HUDEP-2 (cell line): Measurements from ENCODE around the gene PRKD1.

Experiments used
- DNase-seq, 76 experiments: peaks; one replicate each; lab custom pipeline; 2025; ENCODE audit not compliant: unreplicated experiment in 76 of 76; lab: John Stamatoyannopoulos, UW

PRKD1 gene

GRCh38 chr14:29687071-29687765, 240.4 kb downstream of the PRKD1 start:
- DNase-seq: no peak

GRCh38 chr14:29684926-29685325, 242.7 kb downstream of the PRKD1 start:
- DNase-seq: no peak

GRCh38 chr14:29682789-29683188, 244.9 kb downstream of the PRKD1 start:
- DNase-seq: no peak

GRCh38 chr14:29681316-29681715, 246.3 kb downstream of the PRKD1 start:
- DNase-seq: no peak

GRCh38 chr14:29674566-29675285, 252.9 kb downstream of the PRKD1 start:
- DNase-seq: no peak

- no peak for DNase-seq
These were observed 254.8 kb downstream of the PRKD1 start for GRCh38 chr14:29672831-29673230.

GRCh38 chr14:29671034-29671433, 256.6 kb downstream of the PRKD1 start:
- no peak for DNase-seq

- no peak for DNase-seq
These were observed 259.4 kb downstream of the PRKD1 start for GRCh38 chr14:29668201-29668600.

GRCh38 chr14:29664515-29664914, 263.1 kb downstream of the PRKD1 start:
- no peak for DNase-seq

- DNase-seq: no peak
These were observed 264.3 kb downstream of the PRKD1 start for GRCh38 chr14:29663281-29663801.

- no peak for DNase-seq
These were observed 272.6 kb downstream of the PRKD1 start for GRCh38 chr14:29654901-29655550.

GRCh38 chr14:29653303-29653702, 274.3 kb downstream of the PRKD1 start:
- no peak for DNase-seq

GRCh38 chr14:29652571-29652970, 275.1 kb downstream of the PRKD1 start:
- no peak for DNase-seq

- DNase-seq: peak in 5 of 76 experiments; percentile 2 to 36 (median 13)
These were observed 276.9 kb downstream of the PRKD1 start for GRCh38 chr14:29650554-29651269.

- no peak for DNase-seq
These were observed 278.5 kb downstream of the PRKD1 start for GRCh38 chr14:29649170-29649569.

- no peak for DNase-seq
These were observed 279.6 kb downstream of the PRKD1 start for GRCh38 chr14:29648045-29648444.

- DNase-seq: peak in 3 of 76 experiments; percentile 5 to 16 (median 14)
These were observed 282.5 kb downstream of the PRKD1 start for GRCh38 chr14:29645117-29645516.

- no peak for DNase-seq
These were observed 284.0 kb downstream of the PRKD1 start for GRCh38 chr14:29643433-29644211.

- DNase-seq: peak in 1 of 76 experiments; percentile 3
These were observed 290.2 kb downstream of the PRKD1 start for GRCh38 chr14:29637411-29637810.

- no peak for DNase-seq
These were observed 290.8 kb downstream of the PRKD1 start for GRCh38 chr14:29636870-29637269.
